Measurements from ENCODE around the gene RPTOR. TPM values are rescaled to one million over a fixed set of nuclear protein-coding genes. Genes with fewer than 3 reads are reported as not detected.

RPTOR gene
- total RNA-seq, 1 donor from 2014 or later: 65.9 TPM

- Mint-ChIP-seq H3K9me3 (no peaks in the 10 kb centered on the region), H3K27me3 (no peaks in the 10 kb centered on the region), H3K27ac (no peak overlapping the region), H3K4me3 (no peak overlapping the region), H3K36me3 (ENCODE audit: low read depth) (peaks cover 67% of the 10 kb centered on the region), H3K4me1 (peaks cover 26% of the 10 kb centered on the region)
- no peak for TF ChIP-seq CTCF (IDR thresholded peaks at IDR 0.05)
- POLR2A ChIA-PET: interaction anchor here (0.8 kb wide), 1 partner anchor 16 kb away, joined by 3 read pairs; no protein-coding TSS in a partner anchor
- no peak for ATAC-seq (ENCODE audit: low read depth)
- intact Hi-C loops (cut with micrococcal nuclease): no loop called here
- DNase-seq: no peak
- CTCF ChIA-PET: no interaction called here
Measured at GRCh38 chr17:80894726-80895125, 350.1 kb downstream of the RPTOR start.

GRCh38 chr17:80895366-80895765 lies 350.7 kb downstream of the RPTOR start:
- Mint-ChIP-seq H3K36me3 (ENCODE audit: low read depth) (peaks cover 67% of the 10 kb centered on the region), H3K27me3 (no peaks in the 10 kb centered on the region), H3K4me3 (no peak overlapping the region), H3K4me1 (peaks cover 26% of the 10 kb centered on the region), H3K27ac (no peak overlapping the region), H3K9me3 (no peaks in the 10 kb centered on the region)
- DNase-seq (no peak), ATAC-seq (ENCODE audit: low read depth) (no peak)
- CTCF ChIA-PET: no interaction called here
- intact Hi-C loops (cut with micrococcal nuclease): no loop called here
- POLR2A ChIA-PET: interaction anchor here (0.8 kb wide), 1 partner anchor 16 kb away, joined by 3 read pairs; no protein-coding TSS in a partner anchor
- TF ChIP-seq CTCF (IDR thresholded peaks at IDR 0.05): no peak

GRCh38 chr17:80898716-80899115 lies 354.1 kb downstream of the RPTOR start:
- ATAC-seq (ENCODE audit: low read depth) (no peak), DNase-seq (no peak)
- Mint-ChIP-seq H3K27me3 (no peaks in the 10 kb centered on the region), H3K4me1 (peaks cover 25% of the 10 kb centered on the region), H3K4me3 (no peak overlapping the region), H3K27ac (no peak overlapping the region), H3K36me3 (ENCODE audit: low read depth) (peaks cover 57% of the 10 kb centered on the region), H3K9me3 (no peaks in the 10 kb centered on the region)
- CTCF ChIA-PET: interaction anchor here (0.8 to 2.8 kb wide), 5 partner anchors 10 to 140 kb away, joined by 3 to 14 read pairs (median 4); no protein-coding TSS in a partner anchor
- POLR2A ChIA-PET: interaction anchor here (1.1 kb wide), 1 partner anchor 13 kb away, joined by 3 read pairs; no protein-coding TSS in a partner anchor
- intact Hi-C loops (cut with micrococcal nuclease): no loop called here
- TF ChIP-seq CTCF (IDR thresholded peaks at IDR 0.05): no peak

- no peak for DNase-seq
- H3K27me3 Mint-ChIP-seq: no peaks in the 10 kb centered on the region
- TF ChIP-seq CTCF (IDR thresholded peaks at IDR 0.05): no peak
- no peaks in the 10 kb centered on the region for H3K9me3 Mint-ChIP-seq
- H3K36me3 Mint-ChIP-seq (ENCODE audit: low read depth): peaks cover 51% of the 10 kb centered on the region
- intact Hi-C loops (cut with micrococcal nuclease): no loop called here
- H3K27ac Mint-ChIP-seq: no peak overlapping the region
- POLR2A ChIA-PET: interaction anchor here (0.7 to 1.1 kb wide), 4 partner anchors 10 to 18 kb away, joined by 3 read pairs; no protein-coding TSS in a partner anchor
- peak; percentile 36 for ATAC-seq (ENCODE audit: low read depth)
- no peak overlapping the region for H3K4me3 Mint-ChIP-seq
- CTCF ChIA-PET: interaction anchor here (0.8 to 2.8 kb wide), 5 partner anchors 9 to 141 kb away, joined by 3 to 14 read pairs (median 4); no protein-coding TSS in a partner anchor
- peaks cover 25% of the 10 kb centered on the region for H3K4me1 Mint-ChIP-seq
Measured at GRCh38 chr17:80899402-80900268, 355.0 kb downstream of the RPTOR start.

- ATAC-seq (ENCODE audit: low read depth) (peak; percentile 52), DNase-seq (no peak)
- peaks cover 25% of the 10 kb centered on the region for H3K4me1 Mint-ChIP-seq
- peaks cover 42% of the 10 kb centered on the region for H3K36me3 Mint-ChIP-seq (ENCODE audit: low read depth)
- intact Hi-C loops (cut with micrococcal nuclease): no loop called here
- H3K27me3 Mint-ChIP-seq: no peaks in the 10 kb centered on the region
- no peaks in the 10 kb centered on the region for H3K9me3 Mint-ChIP-seq
- no peak for TF ChIP-seq CTCF (IDR thresholded peaks at IDR 0.05)
- no peak overlapping the region for H3K4me3 Mint-ChIP-seq
- ChIA-PET POLR2A (interaction anchor here (1.1 to 2.3 kb wide), 4 partner anchors 9 to 24 kb away, joined by 6 to 12 read pairs (median 8); no protein-coding TSS in a partner anchor), CTCF (interaction anchor here (2.8 kb wide), 1 partner anchor 10 kb away, joined by 14 read pairs; no protein-coding TSS in a partner anchor)
- peak overlapping the region; percentile 79 for H3K27ac Mint-ChIP-seq
Measured at GRCh38 chr17:80901319-80901718, 356.7 kb downstream of the RPTOR start.
